Activated naive CD8-positive, alpha-beta T cell treated with anti-CD3 and anti-CD28 coated beads, Interleukin-2, amount 50 U/mL, for 24 hours (primary cell): Measurements from ENCODE around the gene LAMP1.
"Not testable (repeated sequence)": the region's sequence is repeated elsewhere in the genome, so short reads cannot be mapped to it uniquely, and the experiment has no call there.

Experiments
- ATAC-seq: fragments of 150-1000 bp; cut with Tn5 transposase; one replicate; pipeline ENCODE4 v1.10.0; 2021
- DNase-seq: peaks from one replicate; pipeline ENCODE4 v3.0.0; 2021
- H3K27ac Mint-ChIP-seq: one replicate; pipeline ENCODE4 v1.8.0; 2021; ENCODE audit warnings: mild to moderate bottlenecking, mixed read lengths
- H3K27me3 Mint-ChIP-seq: one replicate; pipeline ENCODE4 v1.8.0; 2021; ENCODE audit warnings: mixed read lengths
- H3K36me3 Mint-ChIP-seq: one replicate; pipeline ENCODE4 v1.8.0; 2021; ENCODE audit warnings: low read depth, mixed read lengths
- H3K4me1 Mint-ChIP-seq: one replicate; pipeline ENCODE4 v1.8.0; 2021; ENCODE audit warnings: mixed read lengths
- H3K4me3 Mint-ChIP-seq: one replicate; pipeline ENCODE4 v1.8.0; 2021; ENCODE audit warnings: mild to moderate bottlenecking, moderate library complexity, mixed read lengths
- H3K9me3 Mint-ChIP-seq: one replicate; pipeline ENCODE4 v1.8.0; 2021; ENCODE audit warnings: mixed read lengths

The LAMP1 gene

DNA sequence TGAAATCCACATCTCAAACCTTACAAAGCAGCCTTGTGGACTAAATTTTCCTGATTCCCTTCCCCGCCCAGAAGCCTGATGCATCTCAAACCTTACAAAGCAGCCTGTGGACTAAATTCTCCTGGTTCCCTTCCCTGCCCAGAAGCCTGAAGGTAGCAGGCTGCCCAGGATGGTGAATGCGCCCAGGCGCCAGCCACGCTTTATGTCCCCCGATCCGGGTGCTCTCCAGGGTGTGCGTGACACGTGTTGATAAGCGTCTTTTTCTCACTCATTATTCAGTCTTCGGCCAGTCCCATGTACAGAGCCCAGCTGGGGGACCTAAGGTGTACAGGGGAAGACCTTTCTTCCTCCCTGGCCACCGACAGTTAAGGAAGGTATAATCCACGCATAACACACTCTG, 31.8 kb downstream of the LAMP1 start:
- Mint-ChIP-seq H3K27me3 (no peaks in the 10 kb centered on the region), H3K4me1 (no peaks in the 10 kb centered on the region), H3K9me3 (no peaks in the 10 kb centered on the region), H3K27ac (no peak overlapping the region), H3K4me3 (no peak overlapping the region), H3K36me3 (peaks cover 3% of the 10 kb centered on the region)
- ATAC-seq (no peak), DNase-seq (no peak)

DNA sequence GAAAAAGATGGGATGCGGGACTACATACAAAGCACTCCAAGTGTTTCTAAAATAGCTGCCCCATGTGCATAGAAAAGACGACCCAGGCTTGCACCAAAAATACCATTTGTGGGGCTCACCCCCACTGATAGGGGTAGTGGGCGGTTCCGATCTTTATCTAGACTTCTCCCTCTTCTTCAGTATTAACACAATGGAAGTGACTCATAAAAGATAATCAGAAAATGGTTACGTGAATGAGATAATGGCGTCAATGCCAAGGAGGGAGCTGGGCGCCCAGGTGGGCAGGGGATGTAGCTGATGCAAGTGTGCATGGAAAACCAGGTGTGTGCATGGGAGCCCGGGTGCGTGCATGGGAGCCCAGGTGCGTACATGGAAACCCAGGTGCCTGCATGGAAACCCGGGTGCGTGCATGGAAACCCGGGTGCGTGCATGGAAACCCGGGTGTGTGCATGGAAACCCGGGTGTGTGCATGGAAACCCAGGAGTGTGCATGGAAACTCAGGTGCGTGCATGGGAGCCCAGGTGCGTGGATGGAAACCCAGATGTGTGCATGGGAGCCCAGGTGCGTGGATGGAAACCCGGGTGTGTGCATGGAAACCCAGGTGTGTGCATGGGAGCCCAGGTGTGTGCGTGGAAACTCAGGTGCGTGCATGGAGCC, 32.7 kb downstream of the LAMP1 start:
- ATAC-seq (no peak), DNase-seq (no peak)
- Mint-ChIP-seq H3K27me3 (peaks cover 2% of the 10 kb centered on the region), H3K36me3 (no peaks in the 10 kb centered on the region), H3K27ac (no peak overlapping the region), H3K9me3 (no peaks in the 10 kb centered on the region), H3K4me3 (no peak overlapping the region), H3K4me1 (no peaks in the 10 kb centered on the region)

DNA sequence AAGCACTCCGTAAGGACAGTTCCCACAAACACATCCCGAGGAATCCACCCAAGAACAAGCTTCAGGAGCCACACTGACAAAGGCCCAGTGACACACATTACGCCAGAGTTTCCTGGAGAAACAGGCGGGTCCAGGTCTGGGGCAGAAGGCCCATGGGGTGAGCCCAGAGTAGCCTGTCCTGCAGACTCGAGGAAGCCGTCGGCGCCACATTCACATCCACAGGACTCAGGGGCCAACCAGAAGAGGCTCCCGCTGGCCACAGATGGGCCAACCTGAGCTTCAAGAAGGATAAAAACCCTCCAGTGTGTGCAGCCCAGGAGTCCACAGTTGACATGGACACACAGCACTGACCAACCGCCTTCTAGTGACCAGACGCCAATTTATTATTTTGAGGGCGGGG, 35.6 kb downstream of the LAMP1 start:
- H3K27me3 Mint-ChIP-seq: peaks cover 8% of the 10 kb centered on the region
- DNase-seq (no peak), ATAC-seq (no peak)
- H3K36me3 Mint-ChIP-seq: no peaks in the 10 kb centered on the region
- no peak overlapping the region for H3K4me3 Mint-ChIP-seq
- no peak overlapping the region for H3K27ac Mint-ChIP-seq
- H3K4me1 Mint-ChIP-seq: no peaks in the 10 kb centered on the region
- no peaks in the 10 kb centered on the region for H3K9me3 Mint-ChIP-seq

DNA sequence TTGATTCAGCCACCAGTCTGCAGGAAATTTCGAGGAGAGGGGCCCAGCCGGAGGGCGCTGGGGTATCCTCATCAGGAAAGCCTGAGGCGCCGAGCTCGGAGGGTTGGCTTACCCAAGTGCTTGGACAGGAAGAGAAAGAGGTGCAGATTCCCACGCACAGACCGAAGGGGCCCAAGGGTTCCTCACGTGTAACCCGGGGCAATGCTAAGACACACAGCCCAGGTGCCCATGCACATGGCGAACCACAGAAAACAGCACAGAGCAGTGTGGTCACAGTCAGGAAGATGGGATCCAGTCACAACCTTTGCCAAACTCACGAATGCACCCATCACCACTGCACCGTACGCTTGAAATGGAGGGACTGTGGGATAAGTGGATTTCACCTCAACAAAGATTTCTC, 36.0 kb downstream of the LAMP1 start:
- Mint-ChIP-seq H3K27ac (no peak overlapping the region), H3K36me3 (no peaks in the 10 kb centered on the region), H3K9me3 (no peaks in the 10 kb centered on the region), H3K4me3 (no peak overlapping the region), H3K4me1 (no peaks in the 10 kb centered on the region), H3K27me3 (peaks cover 8% of the 10 kb centered on the region)
- ATAC-seq: no peak
- DNase-seq: no peak

DNA sequence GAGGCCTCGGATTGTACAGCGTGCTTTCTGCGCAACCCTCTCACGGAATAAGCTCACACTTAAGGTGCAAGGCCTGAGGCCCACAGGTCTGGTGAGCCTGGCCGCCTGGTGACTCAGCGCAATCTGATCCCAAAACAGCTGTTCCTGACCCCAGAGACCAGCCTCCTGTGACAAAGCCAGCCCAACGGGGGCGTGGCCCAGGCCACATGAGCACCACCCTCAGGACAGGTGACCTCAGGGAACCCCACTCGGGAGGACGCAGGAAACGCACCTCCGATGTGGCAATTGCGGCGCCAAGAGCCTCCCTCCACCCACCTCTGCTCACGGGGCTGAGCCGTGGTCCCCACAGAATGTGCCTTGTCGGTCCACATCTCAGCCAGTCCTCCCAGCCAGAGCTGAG, 40.5 kb downstream of the LAMP1 start:
- Mint-ChIP-seq H3K4me3 (no peak overlapping the region), H3K4me1 (no peaks in the 10 kb centered on the region), H3K9me3 (no peaks in the 10 kb centered on the region), H3K27ac (no peak overlapping the region), H3K27me3 (peaks cover 8% of the 10 kb centered on the region), H3K36me3 (no peaks in the 10 kb centered on the region)
- ATAC-seq (no peak), DNase-seq (no peak)

DNA sequence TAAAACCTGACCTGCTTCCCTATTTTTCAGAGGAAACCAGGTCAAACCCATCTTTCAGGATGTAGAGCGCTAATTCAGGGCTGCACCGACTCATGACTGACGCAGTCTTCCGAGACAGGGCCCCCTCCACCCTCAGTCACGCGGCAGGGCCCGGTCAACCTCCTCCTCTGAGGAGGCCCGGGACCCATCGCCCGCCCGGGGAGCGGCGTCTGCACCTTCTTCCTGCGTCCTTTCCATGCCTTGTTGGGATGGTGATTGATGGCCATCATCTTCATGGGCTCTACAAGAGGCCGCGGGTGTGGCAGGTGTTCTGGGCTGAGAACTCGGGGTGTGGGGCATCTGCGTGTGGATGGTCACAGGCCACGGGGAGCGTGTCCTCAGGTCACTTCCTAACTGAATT, 40.9 kb downstream of the LAMP1 start:
- H3K4me3 Mint-ChIP-seq: no peak overlapping the region
- H3K36me3 Mint-ChIP-seq: no peaks in the 10 kb centered on the region
- H3K9me3 Mint-ChIP-seq: no peaks in the 10 kb centered on the region
- no peak overlapping the region for H3K27ac Mint-ChIP-seq
- H3K4me1 Mint-ChIP-seq: no peaks in the 10 kb centered on the region
- DNase-seq (no peak), ATAC-seq (no peak)
- H3K27me3 Mint-ChIP-seq: peaks cover 8% of the 10 kb centered on the region

DNA sequence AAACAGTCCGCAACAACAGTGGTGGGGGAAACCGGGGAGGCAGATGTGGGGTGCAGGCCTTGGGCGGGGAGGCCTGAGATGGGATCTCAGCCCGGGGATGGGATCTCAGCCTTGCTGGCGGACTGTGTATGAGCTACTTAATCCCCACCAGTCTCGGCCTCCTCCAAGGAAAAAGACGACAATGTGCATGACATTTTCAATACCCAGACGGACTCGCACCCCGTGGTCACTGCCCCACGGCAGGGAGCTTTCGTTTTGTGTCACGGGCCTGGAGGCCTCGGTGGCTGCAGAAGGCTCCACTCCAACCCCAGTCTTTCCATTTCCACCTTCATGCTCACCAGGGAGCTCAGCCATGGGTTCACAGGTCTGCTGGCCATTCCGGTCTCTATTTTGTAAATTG, 41.4 kb downstream of the LAMP1 start:
- H3K9me3 Mint-ChIP-seq: no peaks in the 10 kb centered on the region
- no peaks in the 10 kb centered on the region for H3K4me1 Mint-ChIP-seq
- H3K27ac Mint-ChIP-seq: no peak overlapping the region

DNA sequence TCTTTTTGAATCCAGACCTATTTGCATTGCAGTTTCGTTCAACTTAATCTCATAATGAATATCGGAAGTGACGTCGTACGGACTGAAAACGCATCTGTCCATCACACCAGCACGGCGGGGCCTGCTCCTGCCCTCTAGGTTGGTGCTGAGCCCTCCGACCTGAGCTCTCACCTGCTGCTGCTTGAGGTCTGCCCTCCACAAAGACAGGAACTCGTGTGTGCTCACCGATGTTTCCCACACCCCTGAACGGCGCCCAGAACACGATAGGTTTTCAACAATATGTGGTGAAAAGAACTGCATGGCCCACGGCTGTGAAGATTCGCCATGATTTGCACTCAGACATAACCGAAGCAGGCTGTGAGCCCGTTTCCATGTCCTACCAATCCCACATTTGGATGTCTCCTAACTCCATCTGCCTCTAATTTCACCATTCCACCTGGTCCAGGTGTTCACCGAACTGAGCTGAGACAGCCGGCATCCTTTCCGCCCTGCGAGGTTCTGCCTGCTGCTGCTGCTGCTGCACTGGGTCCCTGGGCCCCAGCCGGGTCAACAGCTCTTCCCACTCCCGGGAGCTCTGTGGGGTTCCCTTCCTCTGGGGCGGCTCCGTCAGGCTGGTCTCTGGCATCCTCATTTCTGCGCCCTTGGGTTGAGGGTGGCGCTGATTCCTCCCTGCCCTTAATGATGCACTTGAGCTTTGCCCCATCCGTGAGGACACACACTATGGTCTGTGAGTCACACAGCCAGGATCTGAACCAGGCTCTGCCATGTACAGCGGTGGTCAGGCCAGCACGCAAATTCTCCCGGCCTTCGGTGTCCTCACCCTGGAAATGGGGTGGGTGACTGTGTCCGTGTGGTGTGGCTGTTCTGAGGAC, 46.0 kb downstream of the LAMP1 start:
- Mint-ChIP-seq H3K27ac (no peak overlapping the region), H3K36me3 (peaks cover 2% of the 10 kb centered on the region), H3K27me3 (no peaks in the 10 kb centered on the region), H3K4me1 (no peaks in the 10 kb centered on the region), H3K9me3 (peaks cover 5% of the 10 kb centered on the region), H3K4me3 (no peak overlapping the region)
- ATAC-seq: no peak
- no peak for DNase-seq

More for the DNA sequence above, 41.4 kb downstream of the LAMP1 start:
- peaks cover 8% of the 10 kb centered on the region for H3K27me3 Mint-ChIP-seq
- no peak for DNase-seq
- H3K4me3 Mint-ChIP-seq: no peak overlapping the region
- no peak for ATAC-seq
- H3K36me3 Mint-ChIP-seq: no peaks in the 10 kb centered on the region

DNA sequence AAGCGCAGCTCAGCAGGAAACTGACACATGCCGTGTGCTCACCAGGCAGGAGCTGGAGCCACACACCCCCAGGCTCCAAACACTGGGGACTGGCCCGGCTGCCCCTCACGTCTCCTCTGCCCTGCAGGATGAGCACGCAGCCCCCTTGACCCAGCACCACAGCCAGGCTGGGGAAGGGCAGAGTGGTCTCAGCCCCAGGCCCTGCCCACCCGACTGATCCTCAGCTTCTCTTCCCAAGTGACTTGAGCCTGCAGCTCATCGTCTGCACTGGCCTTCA, 46.6 kb downstream of the LAMP1 start:
- Mint-ChIP-seq H3K9me3 (peaks cover 5% of the 10 kb centered on the region), H3K36me3 (peaks cover 2% of the 10 kb centered on the region), H3K4me1 (no peaks in the 10 kb centered on the region), H3K27me3 (no peaks in the 10 kb centered on the region), H3K4me3 (no peak overlapping the region), H3K27ac (no peak overlapping the region)
- ATAC-seq (no peak), DNase-seq (no peak)

DNA sequence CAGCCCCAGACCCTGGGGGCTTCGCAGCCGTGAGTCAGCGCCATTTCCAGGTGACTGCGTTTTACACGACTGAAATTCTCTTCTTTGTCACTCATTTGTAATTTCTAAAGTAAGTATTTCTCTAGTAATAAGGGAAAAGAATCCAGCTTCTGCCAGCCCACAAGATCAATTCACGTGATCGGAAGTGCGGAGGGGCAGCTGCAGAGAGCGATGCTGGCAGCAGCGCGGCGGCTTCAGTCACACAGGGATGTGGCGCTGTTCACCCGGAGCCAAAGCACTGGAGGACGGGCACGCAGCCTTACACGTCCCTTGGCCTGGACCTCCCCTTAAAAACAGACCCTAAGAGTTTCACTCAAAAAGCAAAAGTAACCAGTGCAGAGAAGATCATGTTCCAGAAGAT, 48.4 kb downstream of the LAMP1 start:
- peaks cover 5% of the 10 kb centered on the region for H3K9me3 Mint-ChIP-seq
- peaks cover 2% of the 10 kb centered on the region for H3K36me3 Mint-ChIP-seq
- H3K27me3 Mint-ChIP-seq: peaks cover 3% of the 10 kb centered on the region
- H3K4me1 Mint-ChIP-seq: no peaks in the 10 kb centered on the region
- DNase-seq: no peak
- H3K27ac Mint-ChIP-seq: no peak overlapping the region
- no peak for ATAC-seq
- no peak overlapping the region for H3K4me3 Mint-ChIP-seq

DNA sequence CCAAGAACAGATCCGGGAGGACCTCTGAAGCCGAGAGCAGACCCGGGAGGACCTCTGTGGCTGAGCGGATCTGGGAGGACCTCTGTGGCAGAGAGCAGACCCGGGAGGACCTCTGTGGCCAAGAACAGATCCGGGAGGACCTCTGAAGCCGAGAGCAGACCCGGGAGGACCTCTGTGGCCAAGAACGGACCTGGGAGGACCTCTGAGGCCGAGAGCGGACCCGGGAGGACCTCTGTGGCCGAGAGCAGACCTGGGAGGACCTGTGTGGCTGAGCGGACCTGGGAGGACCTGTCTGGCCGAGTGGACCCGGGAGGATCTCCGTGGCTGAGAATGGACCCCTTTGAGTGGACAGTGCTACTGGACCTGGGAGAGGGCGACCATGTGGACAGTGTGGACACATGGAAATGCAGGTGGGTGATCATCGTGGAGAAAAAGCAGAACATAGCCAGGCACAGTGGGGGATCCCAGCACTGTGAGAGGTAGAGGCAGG, 50.7 kb downstream of the LAMP1 start:
- not testable (repeated sequence) for DNase-seq, H3K36me3 Mint-ChIP-seq, H3K4me3 Mint-ChIP-seq, H3K27ac Mint-ChIP-seq, H3K9me3 Mint-ChIP-seq, H3K27me3 Mint-ChIP-seq, ATAC-seq, H3K4me1 Mint-ChIP-seq

DNA sequence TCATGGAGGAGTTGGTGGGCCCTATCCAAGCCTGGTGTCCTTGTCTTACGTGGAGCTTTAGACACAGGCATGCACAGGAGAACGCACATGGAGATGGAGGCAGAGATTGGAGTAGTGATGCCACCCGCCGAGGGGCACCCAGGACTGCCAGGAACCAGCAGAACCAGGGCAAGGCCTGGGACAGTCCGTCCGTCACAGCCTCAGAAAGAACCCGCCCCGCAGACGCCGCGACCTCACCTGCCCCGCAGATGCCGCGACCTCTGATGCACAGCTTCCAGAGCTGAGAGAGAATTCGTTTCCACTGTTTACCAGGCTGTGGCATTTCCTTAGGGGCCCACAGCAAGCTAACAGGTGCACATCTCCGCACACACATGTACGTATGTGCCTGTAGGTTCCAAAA, 51.6 kb downstream of the LAMP1 start:
- H3K4me3 Mint-ChIP-seq: no peak overlapping the region
- peaks cover 6% of the 10 kb centered on the region for H3K27me3 Mint-ChIP-seq
- peaks cover 2% of the 10 kb centered on the region for H3K36me3 Mint-ChIP-seq
- peaks cover 5% of the 10 kb centered on the region for H3K9me3 Mint-ChIP-seq
- DNase-seq (no peak), ATAC-seq (no peak)
- no peaks in the 10 kb centered on the region for H3K4me1 Mint-ChIP-seq
- no peak overlapping the region for H3K27ac Mint-ChIP-seq

DNA sequence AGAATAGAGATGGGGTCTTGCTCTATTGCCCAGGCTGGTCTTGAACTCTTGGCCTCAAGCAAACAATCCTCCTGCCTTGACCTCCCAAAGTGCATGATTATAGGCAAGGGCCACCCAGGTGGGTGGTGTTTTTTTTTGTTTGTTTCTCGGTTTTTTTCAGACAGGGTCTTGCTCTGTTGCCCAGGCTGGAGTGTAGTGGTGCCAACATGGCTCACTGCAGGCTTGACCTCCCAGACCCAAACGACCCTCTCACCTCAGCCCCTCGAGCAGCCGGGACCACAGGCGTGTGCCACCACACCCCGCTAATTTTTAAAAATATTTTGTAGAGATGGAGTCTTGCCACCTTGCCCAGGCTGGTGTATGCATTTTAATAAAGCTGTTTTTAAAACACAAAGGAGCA, 52.0 kb downstream of the LAMP1 start:
- Mint-ChIP-seq H3K4me1 (no peaks in the 10 kb centered on the region), H3K9me3 (peaks cover 5% of the 10 kb centered on the region), H3K27ac (no peak overlapping the region), H3K4me3 (no peak overlapping the region), H3K36me3 (peaks cover 2% of the 10 kb centered on the region), H3K27me3 (peaks cover 6% of the 10 kb centered on the region)
- no peak for DNase-seq
- ATAC-seq: no peak

DNA sequence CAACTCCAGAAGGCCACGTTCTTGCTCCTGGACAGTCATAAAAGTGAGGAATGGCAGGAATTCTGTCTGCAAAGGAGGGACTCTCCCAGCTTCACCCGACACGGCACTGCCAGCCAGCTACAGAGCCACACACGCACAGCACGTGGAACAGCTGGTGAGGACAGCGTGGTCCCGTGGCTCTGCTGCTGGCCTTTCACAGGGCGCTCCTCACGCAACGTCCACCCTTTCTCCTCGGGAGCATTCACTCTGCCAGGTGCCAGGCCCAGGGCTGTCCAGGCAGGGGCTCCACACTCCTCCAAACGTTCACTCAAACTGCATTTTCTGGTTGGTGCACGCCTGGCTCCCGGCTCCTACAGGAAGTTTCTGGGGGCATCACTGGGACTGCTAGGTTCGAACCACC, 52.5 kb downstream of the LAMP1 start:
- Mint-ChIP-seq H3K27me3 (peaks cover 6% of the 10 kb centered on the region), H3K4me1 (no peaks in the 10 kb centered on the region), H3K36me3 (peaks cover 2% of the 10 kb centered on the region), H3K4me3 (no peak overlapping the region), H3K9me3 (peaks cover 5% of the 10 kb centered on the region), H3K27ac (no peak overlapping the region)
- DNase-seq: no peak
- no peak for ATAC-seq

DNA sequence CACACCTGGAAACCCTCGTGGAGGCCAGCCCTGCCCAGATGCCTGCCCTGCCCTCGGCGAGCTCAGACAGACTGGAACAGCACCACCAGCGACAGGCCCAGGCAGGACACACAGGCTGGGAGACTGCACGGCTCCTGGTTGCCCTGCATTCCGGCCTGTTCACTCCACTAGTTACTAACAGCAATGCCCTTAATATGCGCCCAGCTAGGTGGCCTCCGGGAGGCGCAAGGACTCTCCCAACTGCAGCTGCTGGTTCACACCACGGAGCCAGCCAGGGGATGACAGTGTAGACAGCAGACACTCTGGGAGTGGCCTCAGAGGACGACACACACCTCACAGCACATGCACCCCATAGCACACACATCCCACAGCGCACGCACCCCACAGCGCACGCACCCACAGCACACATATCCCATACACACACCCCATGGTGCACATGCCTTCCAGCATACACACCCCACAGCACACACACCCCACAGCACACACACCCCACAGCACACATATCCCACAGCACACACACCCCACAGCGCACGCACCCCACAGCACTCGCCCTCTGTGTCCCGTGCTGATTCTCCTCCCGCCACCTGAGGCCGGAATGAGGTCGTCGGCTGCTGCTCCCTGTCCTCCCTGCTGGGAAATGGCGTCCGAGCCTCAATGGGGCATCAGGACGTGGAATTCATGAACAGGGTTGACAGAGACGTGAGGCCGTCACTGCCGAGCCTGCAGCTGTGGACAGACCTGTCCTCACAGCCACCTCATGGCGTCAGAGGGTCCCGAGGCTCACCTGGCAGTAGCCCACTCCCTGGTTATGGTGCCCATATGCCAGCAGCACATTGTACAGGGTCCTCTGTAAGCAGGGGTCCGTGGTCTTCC, 53.3 kb downstream of the LAMP1 start:
- Mint-ChIP-seq H3K4me3 (no peak overlapping the region), H3K27ac (no peak overlapping the region), H3K4me1 (no peaks in the 10 kb centered on the region), H3K36me3 (peaks cover 2% of the 10 kb centered on the region), H3K27me3 (peaks cover 6% of the 10 kb centered on the region), H3K9me3 (peaks cover 5% of the 10 kb centered on the region)
- DNase-seq (no peak), ATAC-seq (peak; percentile 24)
